ENCODE measurements around the gene GAPDHS. TPM values are rescaled to one million over a fixed set of nuclear protein-coding genes. Genes with fewer than 3 reads are reported as not detected.
A peak's percentile ranks its signal among the peaks of the same experiment; 100 is the strongest.

GAPDHS gene
- total RNA-seq, 2 donors from 2014 or later, result not detected

DNA sequence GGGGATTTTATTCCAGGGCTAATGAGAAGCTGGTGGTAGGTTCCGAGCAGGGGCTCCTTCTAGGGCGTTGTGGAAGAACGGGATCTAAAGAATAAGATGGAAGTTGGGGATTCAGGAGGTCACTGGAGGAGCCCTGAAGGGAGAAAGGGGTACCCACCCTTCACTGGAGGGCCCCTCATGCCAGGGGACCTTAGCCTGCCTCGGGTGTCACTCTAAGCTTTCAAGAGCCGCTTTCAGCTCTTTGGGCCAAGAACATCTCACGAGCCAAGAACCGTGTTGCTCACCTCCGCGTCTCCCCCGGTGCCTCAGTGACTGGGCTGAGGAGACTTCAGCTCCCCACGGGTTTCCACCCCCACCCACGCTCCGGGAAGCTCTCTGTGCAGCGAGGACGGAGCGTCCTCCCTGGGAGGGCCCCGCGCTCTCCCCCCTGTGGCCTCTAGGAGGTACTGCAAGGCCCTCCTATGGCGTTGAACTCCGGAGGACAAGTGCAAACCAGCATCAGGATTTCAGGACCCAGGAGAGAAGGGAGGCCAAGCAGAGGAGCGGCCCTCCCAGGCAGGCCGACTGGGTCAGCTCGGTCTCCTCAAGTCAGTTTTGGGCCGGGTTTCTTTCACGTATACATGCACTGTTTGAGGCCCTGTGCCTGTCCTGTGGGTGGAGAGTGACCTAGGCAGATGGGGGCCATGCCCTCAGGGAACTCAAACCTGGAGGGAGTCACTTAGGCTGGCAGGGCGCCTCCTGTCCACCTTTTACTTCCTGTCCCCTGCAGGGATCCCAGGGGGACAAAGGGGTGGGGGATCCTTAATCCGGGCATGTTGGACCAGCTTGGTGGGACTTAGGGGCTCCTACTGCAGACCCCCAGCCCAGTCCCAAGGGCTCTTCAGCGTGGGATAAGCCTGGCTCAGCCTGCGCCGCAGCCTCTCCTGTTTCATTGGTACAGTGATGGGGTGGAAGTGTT, 37.9 kb upstream of the GAPDHS start:
- Histone ChIP-seq H3K4me1 (peaks cover 7% of the 10 kb centered on the region), H3K36me3 (replicated peaks in 1 of 2; ENCODE audit: insufficient read depth in 1 of 2, low read depth in 2 of 2) (peaks cover 4 to 8% of the 10 kb centered on the region in 2 donors), H3K27ac (no peak overlapping the region), H3K4me3 (no peak overlapping the region), H3K9me3 (no peaks in the 10 kb centered on the region), H3K27me3 (no peaks in the 10 kb centered on the region)
- DNase-seq, result peak; percentile 64 to 68 (median 66)
- no peak for TF ChIP-seq POLR2A (IDR thresholded peaks at IDR 0.05)
- TF ChIP-seq, protein P1, sequence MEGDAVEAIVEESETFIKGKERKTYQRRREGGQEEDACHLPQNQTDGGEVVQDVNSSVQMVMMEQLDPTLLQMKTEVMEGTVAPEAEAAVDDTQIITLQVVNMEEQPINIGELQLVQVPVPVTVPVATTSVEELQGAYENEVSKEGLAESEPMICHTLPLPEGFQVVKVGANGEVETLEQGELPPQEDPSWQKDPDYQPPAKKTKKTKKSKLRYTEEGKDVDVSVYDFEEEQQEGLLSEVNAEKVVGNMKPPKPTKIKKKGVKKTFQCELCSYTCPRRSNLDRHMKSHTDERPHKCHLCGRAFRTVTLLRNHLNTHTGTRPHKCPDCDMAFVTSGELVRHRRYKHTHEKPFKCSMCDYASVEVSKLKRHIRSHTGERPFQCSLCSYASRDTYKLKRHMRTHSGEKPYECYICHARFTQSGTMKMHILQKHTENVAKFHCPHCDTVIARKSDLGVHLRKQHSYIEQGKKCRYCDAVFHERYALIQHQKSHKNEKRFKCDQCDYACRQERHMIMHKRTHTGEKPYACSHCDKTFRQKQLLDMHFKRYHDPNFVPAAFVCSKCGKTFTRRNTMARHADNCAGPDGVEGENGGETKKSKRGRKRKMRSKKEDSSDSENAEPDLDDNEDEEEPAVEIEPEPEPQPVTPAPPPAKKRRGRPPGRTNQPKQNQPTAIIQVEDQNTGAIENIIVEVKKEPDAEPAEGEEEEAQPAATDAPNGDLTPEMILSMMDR (IDR thresholded peaks at IDR 0.05), result peak; percentile 92 to 99 (median 95)
- 26 to 43% methylated on average over 7 to 30 of the region's 30 CpGs for WGBS, 2 donors
- intact Hi-C loops (cut with DNase I), result loop anchor here (10.0 kb wide), 1 partner anchor 151 kb away; the partner anchor contains the start of gene FFAR1
- ATAC-seq, result peak; percentile 94

DNA sequence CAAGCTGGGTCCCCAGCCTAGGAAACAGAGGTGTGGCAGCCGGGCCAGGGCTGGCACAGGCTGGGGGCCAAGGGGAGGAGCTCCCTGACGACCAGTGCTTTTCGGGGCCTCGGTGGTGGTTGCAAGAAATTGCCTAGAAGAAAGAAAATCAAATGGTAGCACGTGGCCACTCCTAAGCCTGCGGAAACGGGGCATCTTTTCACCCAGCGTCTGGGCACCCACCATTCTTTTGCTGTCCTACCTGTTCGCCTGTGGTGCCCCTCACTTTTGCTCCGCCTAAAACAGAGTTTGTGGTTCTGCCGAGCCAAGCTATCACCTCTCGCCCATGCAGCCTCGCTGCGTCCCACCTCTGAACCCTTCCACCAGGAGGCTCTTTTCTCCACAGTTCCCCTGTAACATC, 35.9 kb upstream of the GAPDHS start:
- WGBS, 2 donors, result 71 to 72% methylated on average over 14 of the region's 14 CpGs
- Histone ChIP-seq H3K4me3 (no peak overlapping the region), H3K36me3 (replicated peaks in 1 of 2; ENCODE audit: insufficient read depth in 1 of 2, low read depth in 2 of 2) (peaks cover 4 to 8% of the 10 kb centered on the region in 2 donors), H3K27ac (no peak overlapping the region), H3K27me3 (no peaks in the 10 kb centered on the region), H3K9me3 (no peaks in the 10 kb centered on the region), H3K4me1 (peaks cover 7% of the 10 kb centered on the region)
- intact Hi-C loops (cut with DNase I), result loop anchor here (10.0 kb wide), 1 partner anchor 153 kb away; the partner anchor contains the start of gene FFAR1
- DNase-seq, result peak in 1 of 4 donors; percentile 22
- no peak for ATAC-seq
- TF ChIP-seq, protein P1 (IDR thresholded peaks at IDR 0.05), result no peak

DNA sequence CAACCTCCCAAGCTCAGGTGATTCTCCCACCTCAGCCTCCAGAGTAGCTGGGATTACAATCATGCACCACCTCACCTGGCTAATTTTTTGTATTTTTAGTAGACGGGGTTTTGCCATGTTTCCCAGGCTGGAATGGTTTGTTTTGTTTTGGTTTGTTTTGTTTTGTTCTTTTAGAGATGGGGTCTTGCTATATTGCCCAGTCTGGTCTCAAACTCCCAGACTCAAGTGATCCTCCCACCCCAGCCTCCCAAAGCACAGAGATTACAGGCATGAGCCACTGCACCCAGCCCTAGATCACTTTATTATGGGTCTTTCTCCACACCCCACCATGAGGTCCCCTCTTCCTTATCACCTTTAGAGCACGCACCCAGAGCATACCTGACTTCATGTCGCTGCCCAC, 35.0 kb upstream of the GAPDHS start:
- TF ChIP-seq, protein P1 (IDR thresholded peaks at IDR 0.05), result no peak
- no peak for TF ChIP-seq POLR2A (IDR thresholded peaks at IDR 0.05)
- Histone ChIP-seq H3K36me3 (replicated peaks in 1 of 2; ENCODE audit: insufficient read depth in 1 of 2, low read depth in 2 of 2) (peaks cover 4 to 8% of the 10 kb centered on the region in 2 donors), H3K4me3 (no peak overlapping the region), H3K27ac (no peak overlapping the region), H3K4me1 (peaks cover 7% of the 10 kb centered on the region), H3K27me3 (no peaks in the 10 kb centered on the region), H3K9me3 (no peaks in the 10 kb centered on the region)
- ATAC-seq (no peak), DNase-seq (no peak)
- intact Hi-C loops (cut with DNase I), result loop anchor here (10.0 kb wide), 1 partner anchor 153 kb away; the partner anchor contains the start of gene FFAR1
- WGBS, 2 donors, result 93 to 100% methylated on average over 3 of the region's 3 CpGs

DNA sequence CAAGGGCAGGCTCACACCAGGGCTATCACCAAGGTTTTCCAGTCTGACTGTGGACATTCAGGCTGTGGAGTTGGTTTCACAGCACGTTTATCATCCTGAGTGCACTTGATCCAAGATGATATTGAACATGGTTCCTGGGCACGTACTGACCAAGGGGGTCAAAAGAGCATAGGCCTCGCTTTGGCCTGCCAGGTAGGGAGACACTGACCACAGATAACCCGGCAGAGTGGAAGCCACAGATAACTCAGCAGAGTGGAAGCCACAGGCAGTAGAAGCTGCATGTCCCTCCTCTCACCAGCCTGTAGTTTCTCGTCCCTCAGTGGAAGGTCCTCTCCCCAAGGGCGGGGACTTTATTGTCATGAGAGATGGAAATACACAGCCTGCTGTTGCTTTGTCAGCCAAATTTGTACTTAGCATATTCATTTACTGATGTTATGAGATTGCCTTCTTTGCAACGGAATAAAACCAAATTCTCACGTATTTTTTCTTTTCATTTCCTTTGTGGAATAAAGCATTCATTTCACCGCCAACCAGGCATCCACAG, 34.2 kb upstream of the GAPDHS start:
- H3K27me3 ChIP-seq, result no peaks in the 10 kb centered on the region
- peaks cover 4 to 8% of the 10 kb centered on the region in 2 donors for H3K36me3 ChIP-seq (replicated peaks in 1 of 2; ENCODE audit: insufficient read depth in 1 of 2, low read depth in 2 of 2)
- ATAC-seq (no peak), DNase-seq (no peak)
- H3K27ac ChIP-seq, result no peak overlapping the region
- WGBS, 2 donors, result 69 to 70% methylated on average over 6 to 9 of the region's 9 CpGs
- TF ChIP-seq POLR2A (IDR thresholded peaks at IDR 0.05), result no peak
- intact Hi-C loops (cut with DNase I), result loop anchor here (10.0 kb wide), 1 partner anchor 154 kb away; the partner anchor contains the start of gene FFAR1
- H3K4me1 ChIP-seq, result peaks cover 7% of the 10 kb centered on the region
- no peaks in the 10 kb centered on the region for H3K9me3 ChIP-seq
- H3K4me3 ChIP-seq, result no peak overlapping the region

DNA sequence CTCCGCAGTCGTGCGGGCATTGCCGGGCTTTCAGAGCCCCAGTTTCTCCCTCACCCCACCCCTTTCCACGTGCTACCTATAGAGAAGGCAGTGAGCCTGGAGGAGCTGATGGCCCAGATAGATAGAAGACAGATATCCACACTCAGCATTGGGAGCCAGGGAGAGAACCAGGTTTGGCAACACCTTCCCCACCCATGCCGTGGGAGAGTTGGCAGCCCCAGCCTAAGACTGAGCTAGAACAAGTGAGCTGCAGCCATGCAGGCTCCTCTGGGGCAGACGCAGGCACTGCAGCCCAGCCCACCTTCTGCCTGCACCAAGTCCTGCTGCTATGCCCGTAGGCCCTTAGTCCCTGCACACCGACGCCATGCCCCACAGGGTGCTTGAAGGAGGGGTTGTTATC, 32.6 kb upstream of the GAPDHS start:
- Histone ChIP-seq H3K27me3 (no peaks in the 10 kb centered on the region), H3K4me3 (no peak overlapping the region), H3K36me3 (replicated peaks in 1 of 2; ENCODE audit: insufficient read depth in 1 of 2, low read depth in 2 of 2) (peaks cover 4 to 11% of the 10 kb centered on the region in 2 donors), H3K9me3 (no peaks in the 10 kb centered on the region), H3K4me1 (peaks cover under 1% of the 10 kb centered on the region), H3K27ac (no peak overlapping the region)
- 90% methylated on average over 7 to 10 of the region's 10 CpGs for WGBS, 2 donors
- ATAC-seq, result no peak
- DNase-seq, result no peak
- intact Hi-C loops (cut with DNase I), result no loop called here
- TF ChIP-seq, protein P1 (IDR thresholded peaks at IDR 0.05), result no peak
- TF ChIP-seq POLR2A (IDR thresholded peaks at IDR 0.05), result no peak

Measured in body of pancreas (tissue), 4 donors.